Kidney (tissue), 22 donors: ENCODE data around the gene REG3G. TPM values are rescaled to one million over a fixed set of nuclear protein-coding genes. Genes with fewer than 3 reads are reported as not detected.

ENCODE experiments used
- DNase-seq, 5 donors: peaks; one replicate each; pipeline ENCODE4 v3.0.0-alpha.2; 2013 to 2020
- FAIRE-seq: peaks from 2 replicates; lab custom pipeline; 2012; peaks lifted over from hg19 to GRCh38; lab: Jason Lieb, UNC
- H3K27ac ChIP-seq, 2 donors: one replicate each; pipeline ENCODE4 v1.7.0; 2013; ENCODE audit warnings: low read depth in 2 of 2, low read length in 2 of 2, inconsistent platforms in 1 of 2
- H3K27me3 ChIP-seq: one replicate; pipeline ENCODE4 v1.7.1; 2013; ENCODE audit warnings: low read length, inconsistent platforms; ENCODE audit not compliant: control insufficient read depth, insufficient read depth
- H3K36me3 ChIP-seq, 3 donors: one replicate each; pipeline versions ENCODE4 v1.7.0 to v1.7.1; 2013; ENCODE audit warnings: low read length in 3 of 3, control low read depth in 1 of 3, inconsistent platforms in 1 of 3; ENCODE audit not compliant: insufficient read depth in 3 of 3, control insufficient read depth in 2 of 3
- H3K4me1 ChIP-seq, 3 donors: one replicate each; pipeline versions ENCODE4 v1.7.0 to v1.7.1; 2013; ENCODE audit warnings: low read length in 3 of 3, inconsistent platforms in 1 of 3, low read depth in 1 of 3; ENCODE audit not compliant: control insufficient read depth in 2 of 3, insufficient read depth in 2 of 3
- H3K4me3 ChIP-seq, 3 donors: one replicate each; pipeline versions ENCODE4 v1.7.0 to v1.8.1; 2013; ENCODE audit warnings: low read length in 3 of 3, control low read depth in 1 of 3, inconsistent platforms in 1 of 3
- H3K9ac ChIP-seq, 3 donors: one replicate each; pipeline versions ENCODE4 v1.7.0 to v1.7.1; 2013; ENCODE audit warnings: low read length in 3 of 3, control low read depth in 1 of 3, inconsistent platforms in 1 of 3
- H3K9me3 ChIP-seq, 3 donors: one replicate each; pipeline versions ENCODE4 v1.7.0 to v1.7.1; 2013; ENCODE audit warnings: low read length in 3 of 3, control low read depth in 1 of 3, inconsistent platforms in 1 of 3; ENCODE audit not compliant: control insufficient read depth in 2 of 3, insufficient read depth in 1 of 3
- intact Hi-C: fragments of 100-400 bp; cut with DNase I; formaldehyde crosslinking; loops from one replicate; pipeline ENCODE4 v1.11.1; 2022
- long read RNA-seq, 10 donors: library from polyadenylated mRNA in 1 of 10; unstranded in 1 of 10; transcript quantifications; one replicate each; pipeline ENCODE4 v2.0.0 and lab custom pipeline, GENCODE V29; 2021 to 2026
- polyA plus RNA-seq: library from polyadenylated mRNA; stranded (reverse); fragments of 350-450 nt; fragmentation: Illumina TruSeq; extraction: RNeasy Lipid Tissue Mini Kit (QIAGEN cat#74804); gene quantifications from one replicate; pipeline ENCODE4 v1.2.3, GENCODE V29; 2014; ENCODE audit warnings: low read depth, low replicate concordance; ENCODE audit not compliant: insufficient read depth
- total RNA-seq: library from RNA; stranded (reverse); fragmentation: NEBNext Ultra II Directional; extraction: Animal tissue kit (Norgen Biotek cat#: 25700); gene quantifications from one replicate; pipeline ENCODE4 v1.2.1, GENCODE V29; 2021
- TF ChIP-seq, protein P1 (sequence below): IDR thresholded peaks from 3 replicates; pipeline ENCODE4 v1.5.1; 2012; ENCODE audit warnings: mild to moderate bottlenecking, moderate library complexity, borderline replicate concordance; ENCODE audit not compliant: insufficient read depth; ENCODE audit errors: extremely low read depth
- donor health status: control.
- donor health status: control.
- donor health status: control.
- donor health status: control.
- donor health status: control.
- donor health status: DM: yes; HTN: yes; CAD: no.
- donor health status: Normal renal cell carcinoma (clear cell type).

Gene REG3G
- 8.8 TPM for total RNA-seq
- polyA plus RNA-seq: 19.4 TPM
- long read RNA-seq, donor 1: 0 reads
- long read RNA-seq, donor 2: 0 reads
- long read RNA-seq, donor 3: 0 reads
- long read RNA-seq, donor 4: 0 reads
- long read RNA-seq, donor 5: 0 reads
- long read RNA-seq, donor 6: 0 reads
- long read RNA-seq, donor 7, partial matches to known transcripts: 0 of 1 reads
- long read RNA-seq, donor 7, other reads (novel, unspliced or antisense): 0 of 1 reads
- long read RNA-seq, donor 8: 0 reads
- long read RNA-seq, donor 9: 0 reads
- long read RNA-seq, donor 10: 0 reads

DNA sequence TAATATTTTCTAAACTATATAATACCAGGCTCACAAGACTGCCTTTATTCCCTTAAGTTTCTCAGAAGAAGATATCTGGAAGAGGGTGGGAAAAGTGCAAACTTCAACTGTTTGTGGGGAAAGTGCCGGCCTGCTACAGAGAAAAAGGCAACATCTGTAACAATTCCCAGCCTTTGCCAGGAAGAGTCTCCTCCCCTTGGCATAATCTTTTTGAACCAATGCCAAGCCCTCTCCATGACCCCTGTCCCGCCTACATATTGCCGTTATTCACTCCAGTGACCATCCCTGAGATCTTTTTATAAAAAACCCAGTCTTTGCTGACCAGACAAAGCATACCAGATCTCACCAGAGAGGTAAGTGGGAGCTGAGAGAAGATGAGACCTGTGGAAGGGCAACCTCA is at the start of gene REG3G:
Gene REG3G, plus strand, starts transcription at position 282 of the 400 bp plus-strand sequence. CDS start 392 bp downstream, outside the sequence.
- Histone ChIP-seq H3K36me3 (no peaks in the 10 kb centered on the region), H3K4me1 (no peaks in the 10 kb centered on the region), H3K9ac (no peak within 1 kb of the TSS), H3K9me3 (no peaks in the 10 kb centered on the region), H3K27ac (no peak within 1 kb of the TSS), H3K4me3 (no peak within 1 kb of the TSS), H3K27me3 (no peaks in the 10 kb centered on the region)
- FAIRE-seq: no peak
- DNase-seq: no peak
- TF ChIP-seq, protein P1, sequence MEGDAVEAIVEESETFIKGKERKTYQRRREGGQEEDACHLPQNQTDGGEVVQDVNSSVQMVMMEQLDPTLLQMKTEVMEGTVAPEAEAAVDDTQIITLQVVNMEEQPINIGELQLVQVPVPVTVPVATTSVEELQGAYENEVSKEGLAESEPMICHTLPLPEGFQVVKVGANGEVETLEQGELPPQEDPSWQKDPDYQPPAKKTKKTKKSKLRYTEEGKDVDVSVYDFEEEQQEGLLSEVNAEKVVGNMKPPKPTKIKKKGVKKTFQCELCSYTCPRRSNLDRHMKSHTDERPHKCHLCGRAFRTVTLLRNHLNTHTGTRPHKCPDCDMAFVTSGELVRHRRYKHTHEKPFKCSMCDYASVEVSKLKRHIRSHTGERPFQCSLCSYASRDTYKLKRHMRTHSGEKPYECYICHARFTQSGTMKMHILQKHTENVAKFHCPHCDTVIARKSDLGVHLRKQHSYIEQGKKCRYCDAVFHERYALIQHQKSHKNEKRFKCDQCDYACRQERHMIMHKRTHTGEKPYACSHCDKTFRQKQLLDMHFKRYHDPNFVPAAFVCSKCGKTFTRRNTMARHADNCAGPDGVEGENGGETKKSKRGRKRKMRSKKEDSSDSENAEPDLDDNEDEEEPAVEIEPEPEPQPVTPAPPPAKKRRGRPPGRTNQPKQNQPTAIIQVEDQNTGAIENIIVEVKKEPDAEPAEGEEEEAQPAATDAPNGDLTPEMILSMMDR: no peak
- intact Hi-C loops: no loop called here

DNA sequence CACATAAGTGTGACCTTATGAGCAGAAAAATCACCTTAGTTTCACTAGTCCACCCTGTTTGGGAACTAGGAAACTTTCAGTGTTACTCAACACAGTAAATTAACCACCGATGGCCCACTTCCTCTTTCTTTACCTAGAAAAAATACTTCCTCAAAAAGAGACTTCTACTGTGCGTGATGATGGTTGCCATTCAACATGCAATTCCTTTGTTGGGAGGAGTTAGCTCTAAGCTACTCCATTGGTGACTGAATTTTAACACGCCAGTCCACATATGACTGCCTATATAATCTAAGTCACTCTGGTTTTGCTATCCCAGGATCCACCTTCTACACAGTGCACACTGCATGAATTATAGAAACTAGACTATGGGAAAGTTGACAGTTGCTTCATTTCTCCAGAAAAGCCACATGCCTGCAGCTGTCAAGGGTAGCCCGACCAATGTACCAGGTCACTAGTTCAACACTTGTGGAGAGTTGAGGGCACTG is 47.8 kb upstream of the REG3G start:
- Histone ChIP-seq H3K27me3 (no peaks in the 10 kb centered on the region), H3K9me3 (no peaks in the 10 kb centered on the region), H3K9ac (no peak overlapping the region), H3K4me1 (no peaks in the 10 kb centered on the region), H3K27ac (no peak overlapping the region), H3K4me3 (no peak overlapping the region), H3K36me3 (no peaks in the 10 kb centered on the region)
- TF ChIP-seq, protein P1: no peak
- no peak for DNase-seq
- intact Hi-C loops: no loop called here
- FAIRE-seq: no peak

DNA sequence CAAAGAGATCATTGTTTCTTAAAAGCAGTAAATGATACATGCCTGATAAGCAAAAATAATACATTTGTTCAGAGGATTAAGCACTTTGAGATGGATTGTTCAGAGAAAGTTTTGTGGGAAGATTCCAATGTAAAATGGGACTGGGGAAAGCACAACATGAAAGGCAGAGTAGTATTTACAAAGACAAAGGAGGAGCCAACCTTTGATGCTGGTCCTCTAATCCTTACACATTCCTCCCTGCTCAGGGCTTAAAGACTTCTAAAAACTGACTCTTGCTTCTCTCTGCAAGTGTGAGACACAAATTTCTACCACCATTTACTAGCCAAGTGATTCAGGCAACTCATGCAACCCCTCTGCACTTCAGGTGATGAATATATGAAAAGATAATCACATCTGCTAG is 47.2 kb upstream of the REG3G start:
- FAIRE-seq: no peak
- TF ChIP-seq, protein P1: no peak
- H3K9me3 ChIP-seq: no peaks in the 10 kb centered on the region
- intact Hi-C loops: no loop called here
- DNase-seq: no peak
- no peaks in the 10 kb centered on the region for H3K27me3 ChIP-seq
- no peak overlapping the region for H3K27ac ChIP-seq
- H3K4me3 ChIP-seq: no peak overlapping the region
- no peaks in the 10 kb centered on the region for H3K36me3 ChIP-seq
- no peak overlapping the region for H3K9ac ChIP-seq
- no peaks in the 10 kb centered on the region for H3K4me1 ChIP-seq
